Testis (tissue), 2 donors: ENCODE results near the gene CDH19.

Experiments
- POLR2A ChIP-seq: fragments of 450-650 bp; IDR thresholded peaks from one replicate; pipeline ENCODE4 v1.6.1; 2017; ENCODE audit warnings: antibody characterized with exemption, mild to moderate bottlenecking, moderate library complexity
- TF ChIP-seq, protein P1 (sequence below), 3 experiments: fragments of 450-650 bp in 2 of 3; fragments of 200-600 bp in 1 of 3; sonication (generic) in 1 of 3; IDR thresholded peaks; one replicate each; pipeline ENCODE4 v1.5.1; 2016 to 2019; ENCODE audit warnings: antibody characterized with exemption in 3 of 3, mild to moderate bottlenecking in 2 of 3, moderate library complexity in 1 of 3

GRCh38 chr18:66601649-66602048 is 2.2 kb downstream of the CDH19 start:
- TF ChIP-seq, protein P1, sequence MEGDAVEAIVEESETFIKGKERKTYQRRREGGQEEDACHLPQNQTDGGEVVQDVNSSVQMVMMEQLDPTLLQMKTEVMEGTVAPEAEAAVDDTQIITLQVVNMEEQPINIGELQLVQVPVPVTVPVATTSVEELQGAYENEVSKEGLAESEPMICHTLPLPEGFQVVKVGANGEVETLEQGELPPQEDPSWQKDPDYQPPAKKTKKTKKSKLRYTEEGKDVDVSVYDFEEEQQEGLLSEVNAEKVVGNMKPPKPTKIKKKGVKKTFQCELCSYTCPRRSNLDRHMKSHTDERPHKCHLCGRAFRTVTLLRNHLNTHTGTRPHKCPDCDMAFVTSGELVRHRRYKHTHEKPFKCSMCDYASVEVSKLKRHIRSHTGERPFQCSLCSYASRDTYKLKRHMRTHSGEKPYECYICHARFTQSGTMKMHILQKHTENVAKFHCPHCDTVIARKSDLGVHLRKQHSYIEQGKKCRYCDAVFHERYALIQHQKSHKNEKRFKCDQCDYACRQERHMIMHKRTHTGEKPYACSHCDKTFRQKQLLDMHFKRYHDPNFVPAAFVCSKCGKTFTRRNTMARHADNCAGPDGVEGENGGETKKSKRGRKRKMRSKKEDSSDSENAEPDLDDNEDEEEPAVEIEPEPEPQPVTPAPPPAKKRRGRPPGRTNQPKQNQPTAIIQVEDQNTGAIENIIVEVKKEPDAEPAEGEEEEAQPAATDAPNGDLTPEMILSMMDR (IDR thresholded peaks at IDR 0.05) = no peak
- TF ChIP-seq POLR2A = no peak
